ENCODE results near the gene BORCS8. TPM values are rescaled to one million over a fixed set of nuclear protein-coding genes. Genes with fewer than 3 reads are reported as not detected.

The BORCS8 gene
- 15.4 and 15.9 TPM in 2 replicates for total RNA-seq

DNA sequence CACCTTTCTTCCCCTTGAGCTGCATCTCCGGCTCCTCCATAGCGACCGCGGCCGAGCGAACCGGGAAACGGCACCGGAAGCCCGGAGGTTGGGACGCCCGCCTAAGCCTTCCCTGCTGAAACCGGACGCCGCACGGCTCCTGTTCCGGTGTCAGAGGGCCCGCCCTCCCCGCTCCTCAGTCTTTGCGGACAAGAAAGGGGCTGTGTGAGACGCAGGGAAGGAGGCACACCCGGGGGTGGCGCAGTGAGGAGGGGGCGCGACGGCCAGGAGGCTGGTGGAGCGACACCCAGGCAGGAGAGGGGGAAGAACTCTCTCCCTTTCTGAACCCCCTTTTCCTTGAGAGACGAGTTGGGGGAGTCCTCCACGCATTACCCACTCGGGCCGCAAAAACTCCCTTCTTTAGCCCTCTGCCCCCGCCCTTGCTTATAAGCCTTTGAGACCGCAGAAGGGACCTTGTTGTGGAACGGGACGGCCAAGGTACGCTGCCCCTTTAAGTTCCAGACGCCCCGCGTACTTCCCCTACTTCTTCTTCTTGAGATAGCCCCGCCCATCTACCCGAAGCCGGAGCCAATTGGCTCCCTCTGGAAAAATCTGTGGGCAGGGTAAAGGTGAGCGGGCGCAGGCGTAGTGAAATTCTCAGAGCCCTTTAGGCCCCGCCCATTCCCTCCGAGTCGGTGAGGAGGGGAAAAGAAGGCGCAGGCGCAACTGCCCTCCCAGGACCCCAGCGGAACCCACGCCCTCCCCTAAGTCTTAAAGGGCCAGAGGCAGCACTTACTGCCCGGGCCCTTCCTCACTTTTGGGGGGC, at the start of gene BORCS8, which contains the start of gene RFXANK:
Gene BORCS8 (minus strand): TSS at position 75 of the 805 bp plus-strand sequence. CDS start 35 bp downstream, at position 40.
Gene RFXANK (plus strand): TSS at position 181 of the 805 bp plus-strand sequence. CDS start 1,689 bp downstream, outside the sequence.

GRCh38 chr19:19211499-19212420, 19.8 kb upstream of the BORCS8 start, which contains the start of gene NCAN:
TSS of gene NCAN (plus strand) at chr19:19211958. CDS start at chr19:19216954, 4,996 bp downstream.

GRCh38 chr19:19203012-19203856, 11.3 kb upstream of the BORCS8 start, which contains the start of gene NR2C2AP:
TSS of gene NR2C2AP (minus strand) at chr19:19203414. CDS start at chr19:19203060, 354 bp downstream.

GRCh38 chr19:19170053-19170872, 21.7 kb downstream of the BORCS8 start, which contains the start of gene MEF2B:
TSS of gene MEF2B (minus strand) at chr19:19170263. CDS start at chr19:19150735, 19,528 bp downstream.

DNA sequence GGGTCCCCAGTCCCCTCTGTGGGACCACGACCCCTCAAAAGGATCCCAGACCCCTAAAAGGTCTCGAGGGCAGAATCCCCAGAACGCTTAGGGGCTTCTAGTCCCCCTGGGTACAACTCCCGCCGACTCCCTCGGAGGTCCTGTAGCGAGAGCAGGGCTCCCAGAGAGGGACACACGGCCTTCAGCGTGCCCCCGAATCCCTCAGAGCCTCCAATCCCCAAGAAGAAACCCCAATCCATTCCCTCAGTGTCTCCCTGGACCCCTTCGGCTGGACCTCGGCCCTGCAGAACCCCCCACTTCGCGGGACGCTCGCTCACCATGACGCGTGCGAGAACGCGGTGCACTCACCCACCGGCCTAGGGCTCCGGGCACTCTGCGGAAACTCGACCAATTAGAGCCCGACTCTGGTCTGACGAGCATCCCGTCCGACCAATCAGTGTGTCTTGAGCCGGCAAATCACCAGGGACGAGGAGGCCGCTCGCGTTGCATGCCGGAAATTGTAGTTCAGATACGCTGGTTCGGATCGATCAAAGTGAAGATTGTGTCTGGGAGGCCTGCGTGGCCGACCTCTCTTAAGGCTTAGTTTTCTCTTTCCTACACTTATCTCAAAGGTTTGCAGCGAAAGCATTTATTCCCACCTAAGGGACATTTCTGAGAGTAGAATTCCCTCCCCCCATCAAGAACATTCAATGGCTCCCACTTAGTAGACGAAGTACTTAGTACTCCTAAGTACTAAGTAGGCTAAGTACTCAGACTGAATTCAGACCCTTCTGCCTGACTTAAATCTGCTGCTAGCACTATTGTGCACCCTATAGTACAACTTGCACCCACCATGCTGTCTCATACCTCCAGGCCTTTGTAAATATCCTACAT, 53.6 kb downstream of the BORCS8 start, which contains the start of gene TMEM161A:
Gene TMEM161A (minus strand): TSS at position 370 of the 873 bp plus-strand sequence. CDS start 50 bp downstream, at position 320.

Small RNAs within 50 kb of the gene (small RNA-seq; reads per million reads assigned to genes)
- not detected for gene RNU6-1028P

Other genes starting within 250 kb of the BORCS8 start
- 39.1 and 42.2 TPM in 2 replicates for gene SUGP2, start 158.6 kb downstream of the BORCS8 start, total RNA-seq
- gene ARMC6, start 158.5 kb downstream of the BORCS8 start, total RNA-seq = 37.9 and 38.0 TPM in 2 replicates
- 8.9 and 12.8 TPM in 2 replicates for gene SLC25A42, start 128.2 kb downstream of the BORCS8 start, total RNA-seq
- gene TMEM161A, start 53.7 kb downstream of the BORCS8 start, total RNA-seq = 14.3 and 15.3 TPM in 2 replicates
- not detected in 2 replicates for gene MEF2B, start 21.9 kb downstream of the BORCS8 start, total RNA-seq
- 37.6 and 38.1 TPM in 2 replicates for gene RFXANK, start 106 bp upstream of the BORCS8 start, total RNA-seq
- 3.0 and 4.4 TPM in 2 replicates for gene NR2C2AP, start 11.3 kb upstream of the BORCS8 start, total RNA-seq
- under 0.01 TPM in 1 of 2 replicates, not detected in the other for gene NCAN, start 19.8 kb upstream of the BORCS8 start, total RNA-seq
- 0.32 and 0.36 TPM in 2 replicates for gene TM6SF2, start 81.1 kb upstream of the BORCS8 start, total RNA-seq
- 32.0 and 34.6 TPM in 2 replicates for gene SUGP1, start 128.4 kb upstream of the BORCS8 start, total RNA-seq
- gene MAU2, start 128.7 kb upstream of the BORCS8 start, total RNA-seq = 56.7 and 65.2 TPM in 2 replicates
- gene GATAD2A, start 213.5 kb upstream of the BORCS8 start, total RNA-seq = 48.4 and 51.9 TPM in 2 replicates